ENCODE results near the gene INAVA. TPM values are rescaled to one million over a fixed set of nuclear protein-coding genes. Genes with fewer than 3 reads are reported as not detected.

Gene INAVA
- total and polyA plus RNA-seq, 2 of the 13 experiments (the other 11 are each of a cell fraction or from before 2014, with no cell fraction given): 6.0 to 13.5 TPM

- TF ChIP-seq RNF219 (CRISPR knock-in tag; IDR thresholded peaks at IDR 0.05) (no peak), ESRRA (CRISPR knock-in tag; IDR thresholded peaks at IDR 0.05; ENCODE audit: low read depth) (peak; percentile 94), PITX1 (CRISPR knock-in tag; IDR thresholded peaks at IDR 0.05) (no peak), MXI1 (IDR thresholded peaks at IDR 0.05; ENCODE audit: borderline replicate concordance, low read depth, low read length) (no peak), GABPA (IDR thresholded peaks at IDR 0.05; ENCODE audit: low read depth, low read length) (no peak), GABPA (CRISPR knock-in tag; IDR thresholded peaks at IDR 0.05; ENCODE audit: low read depth) (no peak), PRDM15 (CRISPR knock-in tag; IDR thresholded peaks at IDR 0.05) (no peak), ZNF597 (CRISPR knock-in tag; IDR thresholded peaks at IDR 0.05) (no peak), TGIF2 (CRISPR knock-in tag; IDR thresholded peaks at IDR 0.05) (no peak), MTF1 (CRISPR knock-in tag; IDR thresholded peaks at IDR 0.05) (no peak), KIAA2018 (CRISPR knock-in tag; IDR thresholded peaks at IDR 0.05; ENCODE audit: borderline replicate concordance) (no peak), ELF3 (CRISPR knock-in tag; IDR thresholded peaks at IDR 0.05) (no peak), CCDC6 (CRISPR knock-in tag; IDR thresholded peaks at IDR 0.05) (no peak), MED8 (CRISPR knock-in tag; IDR thresholded peaks at IDR 0.05; ENCODE audit: insufficient replicate concordance) (no peak), KDM3A (CRISPR knock-in tag; IDR thresholded peaks at IDR 0.05; ENCODE audit: low read depth) (peak; percentile 50; the same call in 1 of the 2 replicates), ZNF354B (CRISPR knock-in tag; IDR thresholded peaks at IDR 0.05) (no peak)
Measured at GRCh38 chr1:200899451-200899915, 4.8 kb downstream of the INAVA start (continued).
